NCI-H187 (cell line): ENCODE data around the gene IL18.
"Not testable (repeated sequence)": the region's sequence is repeated elsewhere in the genome, so short reads cannot be mapped to it uniquely, and the experiment has no call there.

ENCODE experiments used
- DNase-seq, 2 experiments: peaks; one replicate each; lab custom pipeline; 2025; lab: John Stamatoyannopoulos, UW

IL18 gene

GRCh38 chr11:112163875-112164685 lies at the start of gene IL18:
Gene IL18 (minus strand): TSS chr11:112164094. CDS start chr11:112155053, 9,041 bp downstream.
- DNase-seq: no peak

GRCh38 chr11:112212710-112213109 lies 48.8 kb upstream of the IL18 start:
- DNase-seq: no peak

- DNase-seq: no peak
Measured at GRCh38 chr11:112212290-112212689, 48.4 kb upstream of the IL18 start.

GRCh38 chr11:112211536-112211935 lies 47.6 kb upstream of the IL18 start:
- no peak for DNase-seq

GRCh38 chr11:112210890-112211289 lies 47.0 kb upstream of the IL18 start:
- no peak for DNase-seq

GRCh38 chr11:112206071-112206470 lies 42.2 kb upstream of the IL18 start:
- DNase-seq: no peak

- no peak for DNase-seq
Measured at GRCh38 chr11:112200252-112200651, 36.4 kb upstream of the IL18 start.

GRCh38 chr11:112199101-112199500 lies 35.2 kb upstream of the IL18 start:
- not testable (repeated sequence) for DNase-seq

- no peak for DNase-seq
Measured at GRCh38 chr11:112196519-112197087, 32.7 kb upstream of the IL18 start.

- no peak for DNase-seq
Measured at GRCh38 chr11:112195951-112196351, 32.1 kb upstream of the IL18 start.

GRCh38 chr11:112195113-112195512 lies 31.2 kb upstream of the IL18 start:
- DNase-seq: not testable (repeated sequence)

GRCh38 chr11:112186304-112186703 lies 22.4 kb upstream of the IL18 start:
- no peak for DNase-seq

GRCh38 chr11:112185883-112186282 lies 22.0 kb upstream of the IL18 start:
- peak in 1 of 2 experiments; percentile 3 for DNase-seq

- DNase-seq: no peak
Measured at GRCh38 chr11:112182867-112183266, 19.0 kb upstream of the IL18 start.

GRCh38 chr11:112179601-112180000 lies 15.7 kb upstream of the IL18 start:
- DNase-seq: no peak

GRCh38 chr11:112178936-112179335 lies 15.0 kb upstream of the IL18 start:
- DNase-seq: no peak

- DNase-seq: no peak
Measured at GRCh38 chr11:112178428-112178827, 14.5 kb upstream of the IL18 start.

- no peak for DNase-seq
Measured at GRCh38 chr11:112177589-112177988, 13.7 kb upstream of the IL18 start.

- DNase-seq: no peak
Measured at GRCh38 chr11:112176077-112176476, 12.2 kb upstream of the IL18 start.

GRCh38 chr11:112175599-112175952 lies 11.7 kb upstream of the IL18 start:
- DNase-seq: no peak

GRCh38 chr11:112174789-112175598 lies 11.1 kb upstream of the IL18 start, which contains the start of gene BCO2:
Gene BCO2 (plus strand): TSS chr11:112175512. CDS start chr11:112175602, 90 bp downstream.
- peak in 1 of 2 experiments; percentile 5 for DNase-seq

- no peak for DNase-seq
Measured at GRCh38 chr11:112173152-112173551, 9.3 kb upstream of the IL18 start.
